HG03045 (cell line): Measurements from ENCODE around the gene ZMYND8.

ENCODE experiments used
- ATAC-seq: cut with Tn5 transposase; IDR thresholded peaks from one replicate; pipeline ENCODE4 v1.9.1; 2021; ENCODE audit warnings: mild to moderate bottlenecking, moderate library complexity; ENCODE audit not compliant: unreplicated experiment

ZMYND8 gene

DNA sequence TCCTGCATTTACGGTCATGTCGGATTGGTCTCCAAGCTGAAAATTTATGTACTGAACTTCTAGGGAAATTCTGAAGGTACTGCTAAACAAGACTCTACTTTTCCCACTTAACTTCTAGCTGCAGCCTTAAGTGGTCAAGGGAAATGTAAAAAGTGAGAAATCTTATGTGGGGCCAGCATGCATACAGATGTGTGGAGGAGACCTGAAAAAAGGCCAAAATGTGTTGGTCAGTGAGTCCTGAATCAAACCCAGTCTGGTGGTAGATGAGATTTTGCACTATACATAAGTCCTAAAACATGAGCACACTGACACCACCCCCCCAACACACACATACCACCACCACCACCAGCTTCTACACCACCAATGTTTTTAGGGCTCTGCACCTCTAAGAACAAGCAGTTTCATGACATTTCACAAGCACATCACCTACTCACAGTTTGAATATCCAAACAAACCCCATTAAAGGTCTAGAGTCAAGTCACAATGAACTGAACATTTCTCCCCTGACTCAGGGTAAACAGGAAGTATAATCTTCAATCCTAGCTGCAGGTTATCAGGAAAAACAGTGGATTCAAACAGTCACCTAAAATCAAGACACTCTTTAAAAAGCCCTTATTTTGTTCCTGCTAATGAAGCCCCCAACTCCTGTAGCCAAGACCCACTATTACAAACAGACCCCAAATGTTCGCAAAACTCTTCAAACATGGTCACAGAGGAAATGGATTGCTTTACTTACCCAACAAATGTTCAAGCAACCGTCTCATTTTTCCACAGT lies 1.6 kb downstream of the ZMYND8 start:
- ATAC-seq = no peak

DNA sequence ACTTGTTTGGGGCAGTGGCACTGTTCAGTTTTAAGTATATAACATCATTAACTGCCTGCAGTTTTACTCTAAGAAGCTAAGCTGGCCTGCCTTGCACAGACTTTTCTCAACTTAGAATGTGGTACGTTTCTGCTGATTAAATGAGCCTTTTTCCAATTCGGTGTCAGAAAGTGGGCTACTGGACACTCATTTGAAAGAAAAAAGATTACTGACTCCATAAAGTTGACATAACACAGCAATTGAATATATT lies 2.1 kb downstream of the ZMYND8 start:
- ATAC-seq = no peak

DNA sequence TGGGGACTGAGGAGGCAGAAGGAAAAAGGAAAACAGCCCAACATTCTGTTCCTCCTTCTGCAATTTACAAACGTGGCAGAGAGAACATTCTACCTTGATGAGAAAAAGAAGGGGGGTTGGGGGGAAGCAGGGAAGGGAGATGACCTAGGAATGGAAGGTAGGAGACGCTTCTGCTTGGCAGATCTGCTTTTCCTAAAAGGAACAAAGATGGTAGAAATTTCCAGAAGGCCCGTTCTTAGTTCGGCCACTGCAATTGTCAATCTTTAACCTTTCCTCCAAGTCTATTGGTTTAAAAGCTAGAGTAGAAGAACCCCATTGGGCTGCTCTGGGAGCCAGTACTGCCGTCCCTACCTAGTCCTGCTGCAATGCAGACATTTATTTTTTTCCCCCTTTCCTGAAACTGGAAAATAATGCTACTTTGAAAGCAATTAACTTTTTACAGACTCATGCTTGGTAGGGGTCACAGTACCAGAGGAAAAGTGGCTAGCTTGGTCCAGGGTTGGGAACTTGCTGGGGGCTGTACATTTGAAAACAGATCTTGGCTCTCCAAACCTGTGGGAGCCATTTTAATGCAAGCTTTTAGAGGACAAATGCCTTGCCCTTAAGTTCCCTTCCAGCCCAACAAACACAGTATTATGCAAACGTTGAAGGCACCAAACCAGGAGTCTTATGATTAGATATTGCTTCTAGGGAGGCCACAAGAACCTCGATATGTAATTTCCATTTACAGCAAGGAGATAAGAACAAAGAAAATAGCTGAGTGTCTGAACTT lies 2.6 kb downstream of the ZMYND8 start:
- no peak for ATAC-seq

DNA sequence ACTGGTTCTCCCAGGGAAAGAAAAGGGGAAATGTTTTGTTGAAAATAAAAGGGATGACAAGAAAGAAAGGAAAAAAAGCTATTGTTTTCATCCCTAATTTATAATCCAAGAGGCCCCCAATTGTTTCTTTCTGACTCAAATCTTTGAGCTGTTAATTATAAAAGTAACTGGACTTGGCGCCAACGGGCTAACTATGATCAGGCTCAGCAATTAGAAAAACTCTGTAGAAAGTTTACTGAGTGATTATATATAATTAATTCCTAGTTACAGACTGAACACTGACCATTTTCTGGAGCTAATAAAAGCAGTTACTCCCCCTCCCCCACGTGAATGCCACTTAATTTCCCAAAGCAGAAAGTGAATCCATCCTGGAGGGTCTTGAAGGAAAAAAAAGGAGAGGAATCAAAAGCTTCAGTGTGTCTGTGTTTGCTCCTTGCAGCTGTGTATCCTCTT lies 3.2 kb downstream of the ZMYND8 start:
- ATAC-seq = no peak

DNA sequence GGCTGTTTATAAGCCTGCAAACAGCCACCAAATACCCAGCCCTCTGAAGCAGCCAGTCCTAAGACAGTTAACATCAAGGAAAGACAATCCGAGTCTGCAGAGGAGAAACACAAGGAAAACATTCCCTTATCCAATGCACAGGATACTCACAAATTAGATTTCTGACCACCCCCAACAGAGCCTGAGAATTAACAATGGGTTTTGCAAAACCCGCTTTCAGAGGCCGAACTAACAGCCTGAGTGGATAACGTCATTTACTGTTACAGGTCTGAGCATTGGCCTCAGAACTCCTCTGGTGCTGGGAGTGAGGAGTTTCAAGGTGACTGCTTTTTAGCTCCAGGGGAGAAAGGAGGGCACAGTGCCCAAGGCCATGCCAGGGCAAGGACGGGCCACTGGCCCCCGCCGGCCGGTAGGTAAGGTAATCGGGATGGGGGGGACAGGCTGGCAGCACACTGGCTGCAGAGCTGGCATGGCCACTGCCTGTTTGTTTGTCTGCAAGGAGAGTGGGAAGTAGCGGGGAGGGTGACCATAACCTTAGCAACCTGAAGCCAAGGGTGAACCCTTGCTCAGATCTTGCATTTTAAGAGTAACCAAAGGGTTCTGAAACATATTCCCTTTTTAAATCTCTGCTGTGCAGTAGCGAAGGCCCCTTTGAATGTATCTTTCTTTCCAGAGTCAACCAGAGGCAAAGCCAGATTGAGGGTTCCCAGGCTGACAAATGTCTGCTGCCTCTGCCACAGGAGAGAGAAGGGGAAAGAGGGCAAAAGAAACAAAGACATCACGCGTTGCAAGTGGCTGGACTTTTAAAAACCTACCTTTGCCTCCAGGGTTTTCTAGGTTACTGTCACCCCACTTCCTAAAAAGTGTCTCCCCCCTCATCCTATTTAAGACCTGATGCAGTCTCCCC lies 3.9 kb downstream of the ZMYND8 start:
- no peak for ATAC-seq

DNA sequence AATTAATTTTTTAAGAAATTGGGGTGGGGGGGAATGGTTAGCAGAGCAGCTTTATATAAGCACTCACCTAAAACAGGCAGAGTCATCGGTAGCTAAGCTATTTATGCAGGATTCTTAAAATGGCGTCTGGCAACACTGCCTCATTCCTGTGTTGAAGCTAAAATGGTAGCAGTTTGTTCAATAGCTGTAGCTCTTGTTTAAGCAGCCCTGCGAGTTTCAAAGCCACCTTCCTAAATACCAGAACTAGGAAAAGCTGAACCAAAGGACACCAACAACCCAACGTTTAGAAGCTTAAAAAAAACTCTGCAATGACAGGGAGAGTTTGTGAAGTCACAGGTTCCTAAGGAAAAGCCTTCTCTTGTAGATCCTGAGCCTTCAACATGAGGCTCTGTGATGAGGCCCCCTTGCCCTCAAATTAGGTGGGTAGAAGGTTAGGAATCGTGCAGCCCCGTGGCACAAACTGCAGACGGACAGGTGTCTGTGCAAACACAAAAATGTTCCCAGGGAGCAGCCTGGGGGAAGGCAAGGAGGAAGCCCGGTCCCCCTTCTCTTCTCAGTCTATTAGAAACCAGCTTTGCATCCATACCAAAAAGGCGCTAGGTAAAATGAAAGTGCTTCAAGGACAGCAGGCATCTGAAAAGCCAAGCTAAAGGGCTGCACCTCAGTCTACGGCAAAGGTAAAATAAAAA lies 4.7 kb downstream of the ZMYND8 start:
- ATAC-seq = no peak

DNA sequence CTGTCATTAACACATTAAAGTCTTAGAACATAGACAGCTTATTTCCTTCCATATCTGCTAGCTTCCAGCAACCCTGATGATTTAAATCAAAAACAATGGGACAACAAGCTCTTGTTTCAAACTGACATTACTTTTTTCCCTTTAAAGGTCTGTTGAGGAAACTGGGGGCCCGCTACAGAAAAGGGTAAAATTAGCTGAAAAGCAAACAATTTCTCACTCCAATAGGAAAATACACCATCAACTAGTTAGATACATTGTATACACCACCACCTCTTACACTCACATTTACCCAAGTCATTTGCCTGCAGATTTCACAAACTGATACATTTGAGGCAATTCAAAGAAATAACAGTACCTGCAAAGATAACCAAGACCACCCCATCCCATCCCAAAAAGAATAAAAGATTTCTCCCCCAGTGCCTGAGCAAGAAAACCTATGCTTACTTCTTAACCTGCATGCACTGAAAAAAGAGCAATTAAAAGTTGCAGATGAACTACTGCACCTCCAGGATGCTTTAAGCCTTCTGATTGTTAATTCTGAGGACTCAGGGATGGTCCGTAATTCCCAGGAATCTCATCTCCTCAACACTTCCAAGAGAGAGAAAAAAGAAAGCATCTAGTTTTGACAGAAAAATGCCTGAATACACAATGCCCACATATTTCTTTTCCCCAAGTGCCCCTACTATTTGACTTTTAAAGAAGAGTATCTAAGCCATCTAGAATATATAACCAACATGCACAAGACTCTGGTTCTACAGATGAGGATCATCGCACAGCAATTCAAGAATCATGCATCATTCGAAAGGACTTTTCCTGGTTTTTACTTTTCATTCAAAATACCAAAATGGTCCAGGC lies 5.6 kb downstream of the ZMYND8 start:
- ATAC-seq = no peak

DNA sequence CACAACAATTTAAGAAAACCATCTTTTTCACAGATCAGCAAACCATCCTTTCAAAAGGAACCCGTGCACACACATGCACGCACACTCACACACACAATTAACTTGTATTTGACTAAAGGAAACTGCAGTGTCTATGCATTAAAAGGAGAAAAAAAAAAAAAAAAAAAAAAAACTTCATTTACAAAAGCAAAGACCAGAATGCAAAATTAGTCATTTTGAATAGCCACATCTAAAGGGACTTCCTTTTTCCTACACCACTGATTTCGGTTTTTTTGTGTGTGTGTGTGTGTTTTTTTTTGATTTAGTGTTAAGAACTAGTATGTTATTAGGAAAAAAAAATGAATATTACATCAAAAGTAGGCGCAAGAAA lies 6.3 kb downstream of the ZMYND8 start:
- no peak for ATAC-seq

DNA sequence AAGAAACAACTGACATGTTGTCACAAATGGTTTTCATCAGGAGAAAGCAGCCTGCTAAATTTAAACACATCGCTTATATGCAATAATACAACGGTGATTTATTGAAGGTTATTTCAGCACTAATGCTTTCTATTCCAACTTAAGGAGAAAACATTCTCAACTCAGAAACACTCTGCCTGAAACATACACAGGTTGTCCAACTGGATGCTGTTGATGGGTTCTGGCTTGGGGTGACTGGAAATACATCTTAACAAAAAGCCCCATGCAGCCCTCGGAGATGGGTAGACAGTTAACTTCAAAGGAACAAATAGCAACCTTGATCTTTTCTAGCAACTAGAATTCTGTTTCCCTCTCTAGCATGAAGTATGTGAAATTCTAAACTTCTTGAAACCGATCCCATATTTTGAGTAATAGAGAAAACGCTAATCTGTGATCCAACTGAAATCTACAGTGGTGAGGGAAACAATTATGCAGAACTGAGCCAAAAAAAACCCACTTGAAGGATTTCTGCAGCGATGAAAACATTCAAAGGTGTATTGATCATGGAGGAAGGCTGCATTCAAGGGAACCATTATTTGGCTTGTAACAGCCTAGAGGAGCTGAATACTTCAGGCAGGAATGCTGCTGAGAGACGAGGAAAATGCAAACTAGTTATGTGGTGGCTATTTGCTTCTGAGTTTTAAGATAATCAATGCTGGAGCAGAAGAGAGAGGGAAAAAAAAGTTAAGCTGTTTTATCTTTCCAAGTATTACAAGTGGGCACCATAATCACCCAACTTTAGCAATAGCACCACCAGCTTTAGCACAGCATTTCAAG lies 6.9 kb downstream of the ZMYND8 start:
- ATAC-seq = no peak

DNA sequence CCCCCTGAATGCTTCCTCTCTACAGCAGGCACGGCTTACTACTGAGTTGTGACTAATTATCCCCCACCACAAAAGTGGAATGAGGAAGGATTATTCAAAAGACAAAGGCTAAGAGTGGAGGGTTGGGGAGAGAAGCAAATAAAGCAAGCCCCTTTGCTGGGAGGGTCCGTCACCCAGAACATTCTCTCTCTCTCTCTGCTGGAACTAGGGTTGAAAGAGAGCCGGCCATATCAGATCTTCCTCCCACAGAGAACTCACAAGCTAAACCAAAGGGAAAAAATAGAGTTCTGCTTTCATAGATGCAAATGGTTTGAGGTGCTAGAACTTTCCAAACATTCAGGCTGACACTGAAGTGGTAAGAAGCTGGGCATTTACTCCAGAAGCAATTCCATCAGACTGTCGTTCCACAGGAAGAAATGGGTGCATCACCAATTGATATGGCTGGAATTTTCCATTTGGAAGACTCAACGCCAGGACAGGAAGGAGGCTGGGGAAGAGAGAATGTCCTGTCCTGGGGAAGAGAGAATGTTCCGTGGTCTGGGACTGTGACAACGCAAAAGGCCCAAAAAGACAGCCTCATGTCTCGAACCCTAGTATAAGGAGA lies 7.9 kb downstream of the ZMYND8 start:
- no peak for ATAC-seq

DNA sequence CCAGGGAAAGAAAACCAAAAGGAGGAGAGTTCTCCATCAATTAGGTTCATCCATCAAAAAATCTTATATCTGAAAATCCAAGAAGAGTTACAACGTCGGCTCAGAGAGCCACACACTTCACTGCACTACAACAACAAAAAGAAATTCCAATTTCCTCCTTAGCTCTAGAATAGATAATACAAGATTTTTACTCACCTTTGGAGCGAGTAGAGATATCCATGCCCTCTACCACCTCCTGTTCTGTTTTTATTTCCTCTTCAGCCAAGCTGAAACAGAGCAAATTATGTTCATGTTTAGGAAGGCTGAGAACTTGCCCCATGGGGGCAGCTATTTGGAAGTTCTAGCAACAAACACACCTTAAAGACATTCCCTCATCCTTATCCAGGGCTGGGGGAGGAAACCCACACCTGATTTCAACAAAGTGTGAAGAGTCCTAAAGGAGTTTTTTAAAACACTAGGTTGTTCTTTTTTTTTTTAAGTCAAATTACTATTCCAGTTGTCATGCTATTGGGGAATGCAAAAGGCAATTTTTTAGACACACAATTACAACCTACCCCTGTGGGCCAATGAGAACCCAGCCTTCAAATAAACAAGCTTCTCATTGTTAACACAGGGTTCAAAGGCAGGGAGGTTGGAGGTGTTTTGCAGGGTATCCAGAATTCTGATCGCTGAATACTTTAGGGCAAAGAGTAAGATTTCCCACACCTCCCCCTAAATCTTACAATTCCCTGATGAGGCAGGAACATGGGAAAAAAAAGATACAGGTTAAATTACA lies 8.7 kb downstream of the ZMYND8 start:
- no peak for ATAC-seq

DNA sequence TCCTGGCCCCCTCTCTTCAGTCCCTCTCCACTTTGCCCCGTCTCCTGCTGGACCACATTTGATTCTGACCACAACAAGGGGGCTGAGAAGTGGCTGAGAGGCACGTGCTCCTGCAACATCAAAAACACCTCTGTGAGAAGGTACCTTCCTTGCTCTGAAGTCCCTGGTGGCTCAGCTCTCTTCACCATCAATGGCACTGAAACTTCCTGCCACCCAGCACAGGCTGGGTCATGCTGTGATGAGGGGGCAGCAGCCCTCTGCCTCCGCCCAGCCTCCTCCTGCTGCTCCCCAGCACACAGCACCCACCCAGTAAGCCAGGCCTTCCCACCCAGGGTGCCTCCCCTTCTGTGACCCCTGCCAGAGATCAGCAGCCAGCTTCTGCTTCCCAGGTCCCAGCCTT lies 10.3 kb downstream of the ZMYND8 start:
- no peak for ATAC-seq

DNA sequence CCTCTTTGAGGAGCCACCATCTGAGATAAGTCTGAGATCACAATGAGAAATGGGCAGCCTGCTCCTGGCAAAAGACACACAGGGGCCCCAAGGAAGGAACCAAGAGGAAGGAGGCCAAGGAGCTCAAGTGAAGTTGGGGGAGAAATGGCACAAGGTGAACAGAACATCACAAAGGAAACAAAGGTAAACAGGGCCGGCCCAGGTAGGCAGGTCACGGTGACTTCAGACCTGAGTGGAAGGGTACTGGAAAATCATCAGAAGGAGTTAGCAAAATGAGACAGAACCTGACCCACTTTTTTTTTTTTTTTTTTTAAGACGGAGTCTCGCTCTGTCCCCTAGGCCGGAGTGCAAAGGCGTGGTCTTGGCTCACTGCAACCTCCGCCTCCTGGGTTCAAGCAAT lies 11.3 kb downstream of the ZMYND8 start:
- no peak for ATAC-seq

DNA sequence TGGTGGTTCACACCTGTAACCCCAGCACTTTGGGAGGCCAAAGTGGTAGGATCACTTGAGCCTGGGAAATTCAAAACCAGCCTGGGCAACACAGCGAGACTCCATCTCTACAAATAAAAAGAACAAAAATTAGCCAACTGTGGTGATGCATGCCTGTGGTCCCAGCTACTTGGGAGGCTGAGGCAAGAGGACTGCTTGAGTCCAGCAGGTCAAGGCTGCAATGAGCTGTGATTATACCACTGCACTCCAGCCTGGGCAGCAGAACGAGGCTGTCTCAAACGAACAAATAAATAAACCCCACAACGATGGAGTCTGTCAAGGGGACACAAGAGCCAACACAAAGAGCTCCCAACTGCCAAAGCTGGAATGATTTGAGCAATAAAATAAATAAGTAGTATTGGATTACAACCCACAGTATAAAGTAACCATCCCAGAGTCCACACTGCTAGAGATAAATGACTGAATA lies 13.5 kb downstream of the ZMYND8 start:
- ATAC-seq = no peak

DNA sequence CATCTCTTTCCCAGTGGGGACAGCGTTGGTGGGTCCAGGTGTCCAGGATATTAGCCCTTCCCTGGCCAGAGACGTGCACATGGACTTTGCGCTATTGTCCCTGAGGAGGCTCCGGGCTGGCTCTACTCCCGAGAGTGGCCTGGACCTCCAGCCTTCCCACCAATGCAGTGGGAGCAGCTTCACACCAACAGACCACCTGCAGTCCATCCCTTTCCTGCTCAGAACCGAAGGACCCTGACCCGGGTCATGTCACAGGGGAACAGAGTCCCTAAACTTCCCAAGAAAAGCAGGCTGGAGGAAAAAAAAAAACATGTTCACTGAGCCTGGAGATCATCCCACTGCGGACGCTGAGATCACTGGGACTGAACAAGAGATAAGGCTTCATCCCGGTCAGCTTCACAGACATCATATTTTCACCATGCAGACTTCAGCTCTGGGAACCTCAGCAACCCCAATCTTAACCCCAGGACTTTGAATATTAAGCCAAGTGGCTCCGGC lies 18.3 kb downstream of the ZMYND8 start:
- no peak for ATAC-seq

DNA sequence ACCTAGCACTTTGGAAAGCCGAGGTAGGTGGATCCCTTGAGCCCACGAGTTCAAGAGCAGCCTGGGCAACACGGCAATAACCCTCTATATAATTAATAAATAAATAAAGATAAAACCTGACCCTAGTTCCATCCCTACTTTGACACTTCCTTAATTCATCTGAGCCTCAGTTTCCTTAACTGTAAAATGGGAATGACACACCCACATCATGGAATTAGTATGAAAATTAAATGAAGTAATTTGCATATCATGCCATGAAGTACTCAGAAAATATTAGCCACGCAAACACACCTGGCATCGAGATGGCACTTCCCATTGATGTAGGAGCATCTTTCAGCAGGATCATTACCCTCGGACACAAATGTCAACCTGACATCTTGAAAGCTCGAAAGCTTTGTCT lies 19.1 kb downstream of the ZMYND8 start:
- ATAC-seq = no peak

DNA sequence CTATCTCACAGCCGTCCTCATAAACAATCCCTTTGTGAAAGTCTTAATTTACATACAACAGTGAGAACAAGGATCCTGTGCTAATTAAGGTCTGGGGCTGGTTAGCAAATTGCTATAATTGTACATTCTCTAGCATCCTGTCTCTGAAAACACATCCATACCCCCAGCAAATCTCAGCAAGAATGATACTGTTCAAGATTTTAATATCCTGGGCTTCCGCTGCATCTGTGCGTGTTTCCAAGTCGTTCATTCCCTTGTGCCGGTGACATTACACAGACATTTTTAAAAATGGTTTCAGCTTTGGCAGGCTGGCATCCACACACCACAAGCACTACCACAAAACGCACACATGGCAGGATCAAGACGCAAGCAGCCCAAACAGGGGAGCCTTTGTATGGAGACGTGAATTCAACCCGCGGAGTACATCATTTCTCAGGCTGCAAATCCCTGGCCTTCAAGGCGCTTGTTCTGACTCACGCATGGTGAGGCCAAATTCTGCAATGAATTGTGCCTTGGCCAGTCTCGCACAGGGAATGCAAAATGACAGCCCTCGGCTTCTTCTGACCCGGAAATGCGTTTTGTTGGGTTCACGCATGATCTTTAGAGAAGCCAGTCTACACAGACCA lies 20.3 kb downstream of the ZMYND8 start:
- no peak for ATAC-seq
